GM19463 (cell line): ENCODE results near the gene COX7B2.

Source experiments
- ATAC-seq: cut with Tn5 transposase; IDR thresholded peaks from one replicate; pipeline ENCODE4 v1.9.1; 2021; ENCODE audit warnings: mild to moderate bottlenecking, moderate library complexity; ENCODE audit not compliant: unreplicated experiment

Gene COX7B2

DNA sequence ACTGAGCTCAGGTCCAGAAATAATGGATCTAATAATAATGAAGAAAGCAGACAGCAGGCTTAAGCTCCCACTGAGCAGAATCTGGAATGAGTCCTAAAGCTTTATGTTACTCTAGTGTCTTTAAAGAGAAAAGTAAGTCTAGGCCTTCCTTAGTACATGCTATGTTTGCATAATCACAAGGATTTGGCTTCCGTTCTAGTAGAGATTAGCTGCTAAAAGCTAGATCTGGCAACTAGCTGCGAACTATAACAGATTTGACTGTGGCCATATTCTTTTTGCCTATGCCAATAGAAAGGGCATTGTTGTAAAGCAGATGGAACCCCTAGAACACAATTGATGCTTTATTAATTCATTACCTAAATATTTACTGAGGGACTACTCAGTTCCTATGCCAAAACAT is 19.0 kb downstream of the COX7B2 start:
- ATAC-seq: no peak

DNA sequence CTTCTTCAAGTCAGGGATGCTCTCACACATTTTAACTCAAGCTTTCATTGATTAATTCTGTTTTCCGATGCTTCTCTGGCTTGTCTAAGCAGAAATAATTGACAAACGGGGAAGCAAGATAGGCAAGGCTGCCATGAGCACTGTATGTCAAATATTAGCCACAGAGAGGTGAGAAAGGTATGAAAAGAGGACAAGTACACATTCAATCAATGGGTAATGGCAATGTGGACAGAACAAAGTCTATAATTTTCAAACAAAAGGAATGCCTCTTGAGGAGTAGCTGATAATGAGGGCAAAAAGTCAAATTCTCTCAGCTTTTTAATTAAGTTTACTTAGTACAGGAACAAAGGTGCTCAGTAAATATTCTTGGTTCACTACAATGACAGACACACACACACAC is 19.6 kb downstream of the COX7B2 start:
- ATAC-seq: no peak

DNA sequence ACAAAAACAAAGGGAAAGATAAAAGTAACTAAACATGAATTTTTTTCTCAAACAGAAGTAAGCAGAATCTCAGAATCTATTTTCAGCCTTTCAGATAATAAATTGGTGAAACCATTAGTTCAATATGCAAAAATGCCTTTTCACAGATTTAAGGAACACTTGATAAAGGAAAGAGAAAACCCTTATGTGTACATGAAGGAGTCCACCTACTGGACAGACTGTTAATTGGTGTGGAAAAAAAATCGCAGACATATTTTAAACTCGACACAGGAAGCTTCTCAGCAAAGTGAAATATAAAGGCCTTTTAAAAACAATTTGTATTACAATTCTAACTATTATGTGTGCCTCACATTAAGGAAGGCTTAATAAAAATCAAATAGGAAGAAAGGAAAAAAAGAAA is 22.3 kb downstream of the COX7B2 start:
- ATAC-seq: no peak

DNA sequence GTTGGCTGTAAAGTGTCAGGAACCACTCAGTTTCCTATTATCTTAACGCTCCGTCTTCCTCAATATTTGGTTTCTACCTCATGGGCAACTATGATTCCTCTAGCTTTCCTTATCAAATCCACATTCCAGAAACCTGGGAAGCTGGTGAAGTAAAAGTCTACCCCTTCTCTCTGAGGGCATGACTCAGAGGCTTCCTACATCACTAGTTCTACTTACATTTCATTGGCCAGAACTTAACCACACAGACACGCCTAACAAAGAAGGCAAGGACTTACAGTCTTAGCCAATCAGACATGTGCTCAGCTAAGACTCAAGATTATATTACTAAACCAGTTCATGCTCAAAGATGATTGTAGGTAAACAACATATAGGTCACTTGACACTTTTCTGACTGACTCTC is 30.4 kb downstream of the COX7B2 start:
- ATAC-seq: no peak

DNA sequence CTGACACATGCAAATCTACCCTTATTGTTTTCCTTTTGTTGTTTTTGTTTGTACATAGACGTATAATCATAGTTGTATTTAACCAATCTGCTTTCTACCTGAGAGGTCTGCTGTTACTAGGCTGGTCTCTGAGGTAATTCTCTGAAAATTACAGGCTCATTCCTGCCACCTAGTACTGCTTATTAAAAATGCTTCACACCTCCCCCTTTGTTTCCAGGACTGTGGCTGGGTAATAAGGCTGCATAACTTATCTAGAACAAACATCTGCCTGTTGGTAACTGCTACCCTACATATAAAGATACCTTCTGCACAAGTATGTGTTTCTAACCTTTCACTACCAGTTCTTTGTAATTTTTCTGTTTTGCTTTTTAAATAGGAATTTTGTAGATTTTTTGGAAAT is 34.2 kb downstream of the COX7B2 start:
- no peak for ATAC-seq

DNA sequence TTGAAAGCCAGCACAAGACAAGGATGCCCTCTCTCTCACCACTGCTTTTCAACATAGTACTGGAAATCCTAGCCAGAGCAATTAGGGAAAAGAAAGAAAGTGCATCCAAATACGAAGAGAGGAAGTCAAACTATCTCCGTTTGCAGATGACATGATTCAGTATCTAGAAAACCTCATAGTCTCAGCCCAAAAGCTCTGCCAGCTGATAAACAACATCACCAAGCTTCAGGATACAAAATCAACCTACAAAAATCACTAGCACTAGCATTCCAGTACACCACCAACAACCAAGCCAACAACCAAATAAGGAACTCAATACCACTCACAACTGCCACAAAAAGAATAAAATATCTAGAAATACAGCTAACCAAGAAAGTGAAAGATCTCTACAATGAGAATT is 38.6 kb downstream of the COX7B2 start:
- ATAC-seq: no peak

DNA sequence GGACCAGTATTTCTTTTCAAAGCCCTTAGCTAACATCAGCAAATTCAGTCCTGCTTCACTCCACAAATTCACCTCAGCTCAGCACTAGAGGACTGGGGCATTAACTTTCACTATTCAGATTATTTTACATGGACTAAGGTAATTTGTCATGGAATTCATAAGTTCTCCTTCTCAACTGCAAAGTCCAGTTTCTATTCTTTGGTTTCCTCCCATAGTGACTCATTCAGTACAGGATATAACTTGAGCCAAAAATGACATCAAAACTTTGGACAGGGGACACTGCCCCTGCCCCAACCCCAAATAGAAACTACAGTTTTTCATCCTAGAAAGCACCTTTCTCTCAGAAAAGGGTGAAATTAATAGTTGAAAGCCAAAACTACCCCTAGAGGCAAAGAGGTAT is 52.7 kb downstream of the COX7B2 start:
- no peak for ATAC-seq

DNA sequence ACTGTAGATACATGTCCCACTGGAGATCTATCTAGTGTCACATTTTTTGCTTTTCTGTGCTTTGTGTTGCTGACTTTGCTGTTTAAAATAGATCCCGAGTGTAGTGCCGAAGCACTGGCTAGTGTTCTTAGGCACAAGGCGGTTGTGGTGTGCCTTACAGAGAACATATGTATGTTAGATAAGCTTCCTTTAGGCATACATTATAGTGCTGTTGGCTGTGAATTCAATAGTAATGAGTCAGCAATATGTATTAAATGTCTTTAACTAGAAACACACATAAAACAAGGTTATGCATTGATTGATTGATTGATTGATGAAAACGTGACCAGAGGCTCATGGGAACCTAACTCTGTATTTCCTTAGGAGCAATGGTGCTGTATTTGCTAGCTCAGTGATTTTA is 56.2 kb downstream of the COX7B2 start:
- no peak for ATAC-seq

DNA sequence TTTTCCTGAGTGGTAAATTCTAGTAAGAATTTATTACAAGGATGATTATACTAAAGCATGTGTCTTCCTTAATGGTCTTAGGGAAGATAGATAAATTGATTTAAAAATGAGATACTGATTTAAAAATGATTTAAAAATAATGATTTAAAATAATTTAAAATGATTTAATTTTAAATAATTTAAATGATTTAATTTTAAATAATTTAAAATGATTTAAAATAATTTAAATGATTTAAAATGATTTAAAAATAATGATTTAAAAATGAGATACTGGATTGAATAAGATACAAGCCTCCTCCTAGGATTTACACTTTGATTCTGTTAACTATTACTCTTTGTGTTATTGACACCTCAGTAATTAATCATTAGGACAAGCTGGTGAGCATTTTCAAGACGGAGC is 59.0 kb downstream of the COX7B2 start:
- ATAC-seq: no peak

DNA sequence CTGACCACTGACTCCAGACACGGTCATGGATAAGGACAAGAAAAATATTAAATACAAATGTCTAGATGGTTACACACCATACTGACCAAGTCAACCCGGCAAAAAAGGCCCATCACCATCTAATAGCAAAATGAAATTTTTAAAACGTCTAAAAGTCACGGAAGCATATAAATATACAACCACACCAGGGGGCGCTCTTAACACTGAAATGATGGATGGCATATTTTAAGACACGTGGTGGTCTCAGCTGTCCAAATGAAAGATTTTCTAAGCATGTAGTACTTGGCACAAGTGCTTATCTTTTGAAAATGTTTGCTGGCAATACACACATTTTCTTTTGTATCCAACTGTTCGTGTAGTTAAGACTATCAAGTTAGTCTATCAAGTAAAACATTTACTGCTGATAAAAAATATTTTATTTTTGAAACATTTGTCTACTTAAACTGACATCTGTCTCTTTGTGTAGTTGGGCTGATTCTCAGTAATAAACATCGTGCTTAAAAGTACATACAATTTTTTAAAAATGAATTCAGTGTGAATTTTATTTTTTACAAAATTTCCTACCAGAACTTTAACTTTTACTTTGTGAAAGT is 64.6 kb downstream of the COX7B2 start:
- ATAC-seq: peak; percentile 58

DNA sequence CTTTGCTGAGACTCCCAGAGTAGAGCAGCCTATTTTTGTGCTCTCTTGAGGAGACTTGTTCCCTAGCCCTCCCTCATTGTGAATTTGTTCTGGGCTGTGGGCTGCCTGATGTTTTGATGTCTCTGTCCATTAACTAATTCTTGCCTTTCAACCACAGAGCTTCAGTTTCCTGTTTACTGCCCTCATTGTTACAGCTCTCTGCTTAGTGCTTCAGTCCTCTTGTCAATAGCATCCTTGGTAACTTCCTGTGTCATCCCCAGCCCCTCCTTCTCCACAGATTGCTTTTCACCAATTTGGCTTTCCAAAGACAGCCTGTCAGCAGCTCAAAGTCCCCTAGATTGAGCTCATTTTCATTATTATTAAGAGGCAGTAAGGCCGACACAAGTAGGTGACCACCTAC is 69.9 kb downstream of the COX7B2 start:
- no peak for ATAC-seq

DNA sequence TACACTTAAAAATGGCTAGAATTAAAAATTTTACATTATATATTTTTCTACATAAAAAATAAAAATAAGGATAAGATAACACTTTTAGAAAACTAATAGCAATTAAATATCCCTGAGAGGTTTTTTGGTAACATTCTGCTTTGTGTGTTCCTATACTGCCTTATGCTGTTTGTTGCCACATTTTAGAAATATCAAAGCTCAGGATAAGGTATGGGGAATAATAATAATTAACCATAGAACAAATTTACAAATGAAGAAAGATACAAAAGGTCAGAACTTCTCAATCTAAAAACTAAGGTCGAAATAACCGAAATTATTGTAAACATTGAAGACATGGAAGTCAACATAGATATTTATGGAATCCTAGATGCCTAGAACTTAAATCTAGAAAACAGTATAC is 71.4 kb downstream of the COX7B2 start:
- ATAC-seq: no peak

DNA sequence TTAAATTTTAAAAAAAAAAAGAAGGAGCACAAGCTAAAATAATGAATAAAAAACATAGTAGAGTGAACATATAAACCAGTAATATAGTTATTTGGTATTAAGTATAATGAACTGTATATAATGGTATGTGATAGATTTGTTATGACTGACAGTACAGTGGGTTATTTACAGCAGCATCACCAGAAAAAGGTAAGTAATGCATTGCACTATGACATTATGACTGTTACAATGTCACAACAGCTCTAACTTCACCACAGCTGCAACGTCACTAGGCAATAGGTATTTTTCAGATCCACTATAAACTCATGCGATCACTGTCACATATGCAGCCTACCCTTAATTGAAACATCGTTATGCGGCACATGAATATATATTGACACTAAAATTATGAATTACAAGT is 72.5 kb downstream of the COX7B2 start:
- ATAC-seq: no peak

DNA sequence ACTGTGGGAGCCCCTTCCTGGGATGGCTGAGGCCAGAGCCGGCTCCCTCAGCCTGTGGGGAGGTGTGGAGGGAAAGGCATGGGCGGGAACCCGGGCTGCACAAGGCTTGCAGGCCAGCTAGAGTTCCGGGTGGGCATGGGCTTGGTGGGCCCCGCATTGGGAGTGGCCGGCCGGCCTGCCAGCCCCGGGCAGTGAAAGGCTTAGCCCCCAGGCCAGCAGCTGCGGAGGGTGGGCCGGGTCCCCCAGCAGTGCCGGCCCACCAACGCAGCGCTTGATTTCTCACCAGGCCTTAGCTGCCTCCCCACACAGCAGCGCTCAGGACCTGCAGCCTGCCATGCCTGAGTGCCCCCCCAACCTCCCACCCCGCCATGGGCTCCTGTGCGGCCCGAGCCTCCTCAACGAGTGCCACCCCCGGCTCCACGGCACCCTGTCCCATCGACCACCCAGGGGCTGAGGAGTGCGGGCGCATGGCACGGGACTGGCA is 78.0 kb downstream of the COX7B2 start:
- no peak for ATAC-seq

DNA sequence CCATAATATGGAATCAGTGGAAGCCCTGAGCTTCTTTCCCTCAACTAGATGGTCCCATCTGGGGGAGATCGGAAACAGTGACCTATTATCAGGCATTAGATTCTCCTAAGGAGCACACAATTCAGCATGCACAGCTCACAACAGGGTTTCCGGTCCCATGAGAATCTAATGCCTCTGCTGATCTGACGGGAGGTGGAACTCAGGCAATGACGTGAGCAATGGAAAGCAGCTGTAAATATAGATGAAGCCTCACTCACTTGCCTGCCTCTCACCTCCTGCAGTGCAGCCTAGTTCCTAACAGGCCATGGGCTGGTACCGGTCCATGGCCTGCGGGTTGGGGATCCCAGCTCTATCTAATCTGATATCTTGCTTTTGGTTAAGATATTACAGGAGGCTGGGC is 88.9 kb downstream of the COX7B2 start:
- ATAC-seq: no peak

DNA sequence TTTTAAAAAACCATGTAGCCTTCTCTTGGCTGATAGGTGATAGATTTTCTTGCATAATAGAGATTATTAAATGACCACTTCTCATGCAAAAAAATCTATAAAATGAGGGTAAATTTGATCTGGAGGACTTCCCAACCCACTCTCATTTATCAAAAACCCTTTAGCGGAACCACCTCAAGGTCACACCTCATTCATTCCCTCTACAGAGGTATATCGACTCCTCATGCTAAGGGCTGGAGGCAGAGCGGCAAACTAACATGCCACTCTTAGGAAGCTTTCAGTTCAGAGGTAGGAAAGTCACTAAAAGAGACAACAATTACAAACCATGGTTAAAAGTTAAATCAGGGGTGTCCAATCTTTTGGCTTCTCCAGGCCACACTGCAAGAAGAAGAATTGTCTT is 90.0 kb downstream of the COX7B2 start:
- no peak for ATAC-seq

DNA sequence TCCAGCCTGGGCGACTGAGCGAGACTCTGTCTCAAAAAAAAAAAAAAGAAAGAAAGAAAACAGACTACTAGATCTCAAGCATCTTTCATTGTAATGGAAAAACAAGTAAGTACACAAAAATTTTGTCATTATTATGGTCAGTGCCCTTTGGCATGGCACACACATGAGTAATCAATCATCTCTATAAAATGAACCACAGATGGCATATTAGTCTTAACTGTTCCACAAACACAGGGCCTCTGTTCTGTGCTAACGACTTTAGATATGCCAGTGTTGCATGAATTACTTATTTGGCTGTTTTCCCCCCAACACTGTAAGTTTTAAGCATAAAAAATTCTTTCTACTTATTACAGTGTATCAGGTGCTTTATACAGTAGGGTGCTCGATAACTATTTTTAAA is 90.4 kb downstream of the COX7B2 start:
- no peak for ATAC-seq

DNA sequence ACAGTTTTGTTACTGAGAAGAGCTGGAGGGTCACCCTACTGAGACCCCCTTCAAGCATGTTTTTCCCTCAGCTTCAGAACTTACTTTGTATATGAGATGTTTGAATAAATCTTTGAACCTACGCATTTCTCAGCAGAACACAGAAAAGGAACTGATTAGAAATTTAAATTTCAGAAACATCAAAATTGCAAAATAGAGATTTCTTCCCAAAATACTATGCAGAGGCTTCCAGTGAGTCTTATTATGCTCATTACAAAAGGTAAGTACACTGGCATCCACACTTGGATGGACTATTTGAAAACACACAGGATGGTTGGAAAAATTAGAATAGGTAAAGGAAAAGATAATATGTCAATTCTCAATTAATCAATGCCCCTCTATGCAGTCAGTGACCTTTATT is 91.2 kb downstream of the COX7B2 start:
- no peak for ATAC-seq

DNA sequence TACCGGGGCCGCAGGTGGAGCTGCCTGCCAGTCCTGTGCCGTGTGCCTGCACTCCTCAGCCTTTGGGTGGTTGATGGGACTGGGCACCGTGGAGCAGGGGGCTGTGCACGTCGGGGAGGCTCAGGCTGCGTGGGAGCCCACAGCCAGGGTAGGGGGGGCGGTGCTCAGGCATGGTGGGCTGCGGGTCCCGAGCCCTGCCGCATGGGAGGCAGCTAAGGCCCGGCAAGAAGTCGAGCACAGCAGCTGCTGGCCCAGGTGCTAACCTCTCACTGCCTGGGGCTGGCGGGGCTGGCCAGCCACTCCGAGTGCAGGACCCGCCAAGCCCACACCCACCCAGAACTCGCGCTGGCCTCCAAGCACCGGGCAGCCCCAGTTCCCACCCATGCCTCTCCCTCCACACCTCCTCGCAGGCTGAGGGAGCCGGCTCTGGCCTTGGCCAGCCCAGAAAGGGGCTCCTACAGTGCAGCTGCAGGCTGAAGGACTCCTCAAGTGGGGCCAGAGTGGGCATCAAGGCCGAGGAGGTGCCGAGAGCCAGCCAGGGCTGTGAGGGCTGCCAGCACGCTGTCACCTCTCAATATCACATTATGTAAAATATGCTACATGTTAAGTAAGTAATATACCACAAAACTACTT is 104.1 kb downstream of the COX7B2 start:
- no peak for ATAC-seq

DNA sequence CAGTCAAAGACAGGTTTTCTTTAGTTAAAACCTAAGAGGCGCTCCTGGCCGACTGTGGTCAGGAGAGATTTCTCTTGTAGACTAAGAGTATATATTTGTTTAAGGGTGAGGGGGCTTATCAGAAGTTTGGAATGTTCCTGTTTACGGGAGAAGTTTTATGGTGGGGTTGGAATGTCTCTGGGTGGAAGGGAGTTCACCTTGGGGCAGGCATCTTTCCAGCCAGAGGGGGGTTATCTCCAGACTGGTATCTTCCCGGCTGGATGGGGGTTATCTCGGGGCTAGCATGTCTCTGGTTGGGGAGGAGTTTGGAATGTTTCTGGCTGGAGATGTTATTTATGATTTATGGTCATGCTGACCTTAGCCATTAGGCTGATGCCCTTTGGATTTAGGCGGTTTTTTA is 116.0 kb downstream of the COX7B2 start:
- ATAC-seq: no peak

DNA sequence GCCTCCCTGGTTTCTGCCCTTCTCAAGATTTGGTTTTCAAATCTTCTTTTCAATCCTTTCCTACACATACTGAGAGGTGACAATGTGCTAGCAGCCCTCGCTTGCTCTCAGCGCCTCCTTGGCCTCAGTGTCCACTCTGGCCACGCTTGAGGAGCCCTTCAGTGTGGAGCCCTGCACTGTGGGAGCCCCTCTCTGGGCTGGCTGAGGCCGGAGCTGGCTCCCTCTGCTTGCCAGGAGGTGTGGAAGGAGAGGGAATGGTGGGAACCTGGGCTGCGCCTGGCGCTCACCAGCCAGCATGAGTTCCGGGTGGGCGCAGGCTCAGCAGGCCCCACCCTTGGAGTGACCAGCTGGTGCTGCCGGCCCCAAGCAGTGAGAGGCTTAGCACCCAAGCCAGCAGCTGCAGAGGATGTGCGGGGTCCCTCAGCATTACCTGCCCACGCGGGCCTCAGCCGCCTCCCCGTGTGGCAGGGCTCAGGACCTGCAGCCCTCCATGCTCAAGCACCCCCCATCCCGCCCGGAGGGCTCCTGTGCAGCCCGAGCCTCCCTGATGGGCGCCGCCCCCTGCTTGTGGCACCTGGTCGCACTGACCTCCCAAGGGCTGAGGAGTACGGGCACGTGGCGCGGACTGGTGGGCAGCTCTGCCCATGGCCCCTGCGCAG is 127.5 kb downstream of the COX7B2 start:
- no peak for ATAC-seq

DNA sequence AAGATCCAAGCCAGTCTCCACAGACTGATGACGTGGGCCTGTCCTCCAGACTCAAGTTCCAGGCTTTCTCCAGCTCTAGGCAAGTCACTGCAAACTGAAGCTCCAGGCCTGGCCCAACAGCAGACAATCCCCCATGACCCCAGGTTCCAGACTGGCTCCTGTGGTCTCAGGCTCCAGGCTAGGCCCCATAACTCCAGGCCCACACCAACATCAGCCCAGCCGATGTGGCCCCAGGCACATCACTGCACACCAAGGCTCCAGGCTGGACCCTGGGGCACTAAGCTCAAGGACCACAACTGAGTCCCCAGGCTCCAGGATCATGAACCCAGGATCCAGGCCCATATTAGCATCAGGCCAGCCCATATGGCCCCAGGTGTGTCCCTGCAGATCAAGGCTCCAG is 143.6 kb downstream of the COX7B2 start:
- ATAC-seq: no peak

DNA sequence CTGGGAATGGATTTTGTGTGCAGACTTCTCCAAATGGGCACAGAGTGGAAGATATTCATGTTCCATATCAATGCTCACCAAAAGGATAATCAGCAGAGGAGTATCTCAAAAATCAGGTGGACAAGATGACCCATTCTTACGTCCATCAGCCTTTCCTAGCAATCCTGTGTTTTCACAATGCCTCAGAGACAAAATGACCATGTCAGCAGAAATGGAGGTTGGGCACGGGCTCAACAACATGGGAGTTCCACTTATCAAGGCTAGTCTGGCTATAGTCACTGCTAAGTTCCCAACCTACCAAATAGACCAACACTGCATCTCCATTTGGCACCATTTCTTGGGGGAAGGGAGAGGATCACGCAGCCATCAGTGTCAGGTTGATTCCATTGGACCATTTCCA is 179.0 kb downstream of the COX7B2 start:
- ATAC-seq: no peak
